SK-N-SH treated with all-trans-retinoic acid at 6 μM for 48 hours (cell line): Measurements from ENCODE around the gene JARID2.

ENCODE experiments used
- ATAC-seq: fragments of 200-7000 bp; cut with Tn5 transposase; 3 replicates; pipeline ENCODE4 v1.9.1; 2020; ENCODE audit warnings: mild to moderate bottlenecking, moderate library complexity
- ARNTL ChIP-seq: fragments of 450-650 bp; formaldehyde crosslinking; IDR thresholded peaks from 2 replicates; pipeline ENCODE4 v1.5.0; 2020; ENCODE audit warnings: low read depth, mild to moderate bottlenecking, moderate library complexity, borderline replicate concordance
- BACH2 ChIP-seq: fragments of 250-450 bp; sonication (Bioruptor Pico); IDR thresholded peaks from 2 replicates; pipeline ENCODE4 v1.9.0; 2021; ENCODE audit warnings: mild to moderate bottlenecking, borderline replicate concordance
- CREB5 ChIP-seq: fragments of 250-450 bp; sonication (Bioruptor Pico); IDR thresholded peaks from 2 replicates; pipeline ENCODE4 v1.5.1; 2020; ENCODE audit warnings: low read depth, mild to moderate bottlenecking, moderate library complexity
- CSDC2 ChIP-seq: fragments of 250-450 bp; sonication (Bioruptor Pico); IDR thresholded peaks from 2 replicates; pipeline ENCODE4 v1.5.0; 2020; ENCODE audit warnings: mild to moderate bottlenecking, moderate library complexity
- GLIS3 ChIP-seq: fragments of 250-450 bp; sonication (Bioruptor Pico); IDR thresholded peaks from 2 replicates; pipeline ENCODE4 v1.5.0; 2020; ENCODE audit warnings: mild to moderate bottlenecking, moderate library complexity
- ISL1 ChIP-seq: fragments of 250-450 bp; sonication (Bioruptor Pico); IDR thresholded peaks from 2 replicates; pipeline ENCODE4 v2.1.2; 2022; ENCODE audit warnings: mild to moderate bottlenecking, moderate library complexity
- PATZ1 ChIP-seq: fragments of 250-450 bp; sonication (Bioruptor Pico); IDR thresholded peaks from 2 replicates; pipeline ENCODE4 v1.8.0; 2020; ENCODE audit warnings: mild to moderate bottlenecking, moderate library complexity, borderline replicate concordance
- POU6F1 ChIP-seq: fragments of 250-450 bp; sonication (Bioruptor Pico); IDR thresholded peaks from 2 replicates; pipeline ENCODE4 v1.8.0; 2021; ENCODE audit warnings: low read depth, mild to moderate bottlenecking, moderate library complexity, borderline replicate concordance
- PPARA ChIP-seq: fragments of 250-450 bp; sonication (Bioruptor Pico); IDR thresholded peaks from 2 replicates; pipeline ENCODE4 v1.5.0; 2020; ENCODE audit warnings: mild to moderate bottlenecking, borderline replicate concordance
- RARB ChIP-seq: fragments of 250-450 bp; sonication (Bioruptor Pico); IDR thresholded peaks from 2 replicates; pipeline ENCODE4 v1.8.0; 2021; ENCODE audit warnings: mild to moderate bottlenecking, moderate library complexity
- SNAI2 ChIP-seq: fragments of 250-450 bp; sonication (Bioruptor Pico); IDR thresholded peaks from 2 replicates; pipeline ENCODE4 v1.5.0; 2020; ENCODE audit warnings: mild to moderate bottlenecking, moderate library complexity
- TCF4 ChIP-seq: fragments of 250-450 bp; sonication (Bioruptor Pico); IDR thresholded peaks from 2 replicates; pipeline ENCODE4 v1.8.0; 2021; ENCODE audit warnings: mild to moderate bottlenecking, moderate library complexity, borderline replicate concordance
- TOX ChIP-seq: fragments of 250-450 bp; sonication (Bioruptor Pico); IDR thresholded peaks from 2 replicates; pipeline ENCODE4 v1.8.0; 2021; ENCODE audit warnings: mild to moderate bottlenecking, moderate library complexity, borderline replicate concordance
- ZC3H10 ChIP-seq: fragments of 250-450 bp; sonication (Bioruptor Pico); IDR thresholded peaks from 2 replicates; pipeline ENCODE4 v1.5.1; 2021; ENCODE audit warnings: mild to moderate bottlenecking, moderate library complexity
- ZFP3 ChIP-seq: fragments of 250-450 bp; sonication (Bioruptor Pico); IDR thresholded peaks from 2 replicates; pipeline ENCODE4 v1.5.0; 2020; ENCODE audit warnings: mild to moderate bottlenecking, moderate library complexity
- ZFP30 ChIP-seq: fragments of 450-650 bp; formaldehyde crosslinking; IDR thresholded peaks from 2 replicates; pipeline ENCODE4 v1.5.0; 2022; ENCODE audit warnings: mild to moderate bottlenecking, moderate library complexity
- ZNF565 ChIP-seq: fragments of 450-650 bp; formaldehyde crosslinking; conservative IDR thresholded peaks from 2 replicates; pipeline ENCODE4 v1.5.0; 2020; ENCODE audit warnings: low read depth, mild to moderate bottlenecking, moderate library complexity
- ZNF70 ChIP-seq: fragments of 450-650 bp; formaldehyde crosslinking; IDR thresholded peaks from 2 replicates; pipeline ENCODE4 v1.5.0; 2020; ENCODE audit warnings: mild to moderate bottlenecking, moderate library complexity
- ZNF8 ChIP-seq: fragments of 450-650 bp; formaldehyde crosslinking; IDR thresholded peaks from 2 replicates; pipeline ENCODE4 v1.5.0; 2020; ENCODE audit warnings: mild to moderate bottlenecking, moderate library complexity
- TF ChIP-seq, protein P1 (sequence below): fragments of 250-450 bp; sonication (Bioruptor Pico); IDR thresholded peaks from 2 replicates; pipeline ENCODE4 v1.5.0; 2020; ENCODE audit warnings: mild to moderate bottlenecking, moderate library complexity
- TF ChIP-seq, protein P2 (sequence below): fragments of 250-450 bp; sonication (Bioruptor Pico); IDR thresholded peaks from 2 replicates; pipeline ENCODE4 v1.5.1; 2021; ENCODE audit warnings: mild to moderate bottlenecking, moderate library complexity

JARID2 gene

GRCh38 chr6:15376900-15377487, 131.1 kb downstream of the JARID2 start (continued):
- TF ChIP-seq PATZ1 (CRISPR knock-in tag) (no peak), CREB5 (no peak), ISL1 (CRISPR knock-in tag) (no peak), ZNF8 (CRISPR knock-in tag) (no peak), CSDC2 (CRISPR knock-in tag) (no peak), PPARA (no peak), SNAI2 (no peak), ZC3H10 (no peak), ZNF70 (CRISPR knock-in tag) (no peak), TOX (CRISPR knock-in tag) (no peak)
- TF ChIP-seq, all 23 proteins: peak for 0

DNA sequence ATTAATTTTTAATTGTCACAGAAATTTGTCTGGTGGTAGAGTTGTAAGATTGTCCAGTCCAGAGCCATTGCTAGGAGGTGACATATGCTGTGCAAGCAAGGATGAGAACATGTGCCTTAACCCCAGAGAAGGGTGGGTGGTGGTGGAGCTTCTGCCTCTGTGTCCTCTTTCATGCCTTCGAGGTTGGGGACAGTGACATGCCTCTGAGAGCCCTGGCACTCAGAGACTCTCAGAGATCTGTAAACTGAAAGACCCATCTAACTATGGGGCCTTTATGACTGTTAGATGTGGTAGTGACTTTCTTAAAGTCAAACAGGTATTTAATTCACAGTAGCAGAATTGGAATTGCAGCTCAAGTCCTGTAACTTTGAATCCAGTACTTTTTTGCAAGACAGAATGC, 132.4 kb downstream of the JARID2 start:
- TF ChIP-seq GLIS3 (CRISPR knock-in tag) (no peak), ARNTL (CRISPR knock-in tag) (no peak), TOX (CRISPR knock-in tag) (no peak), BACH2 (CRISPR knock-in tag) (no peak), ZFP30 (CRISPR knock-in tag) (no peak), RARB (CRISPR knock-in tag) (no peak), ZFP3 (no peak), ZNF8 (CRISPR knock-in tag) (no peak), ZNF70 (CRISPR knock-in tag) (no peak), ZNF565 (CRISPR knock-in tag) (no peak), PPARA (no peak)
- TF ChIP-seq, protein P1, sequence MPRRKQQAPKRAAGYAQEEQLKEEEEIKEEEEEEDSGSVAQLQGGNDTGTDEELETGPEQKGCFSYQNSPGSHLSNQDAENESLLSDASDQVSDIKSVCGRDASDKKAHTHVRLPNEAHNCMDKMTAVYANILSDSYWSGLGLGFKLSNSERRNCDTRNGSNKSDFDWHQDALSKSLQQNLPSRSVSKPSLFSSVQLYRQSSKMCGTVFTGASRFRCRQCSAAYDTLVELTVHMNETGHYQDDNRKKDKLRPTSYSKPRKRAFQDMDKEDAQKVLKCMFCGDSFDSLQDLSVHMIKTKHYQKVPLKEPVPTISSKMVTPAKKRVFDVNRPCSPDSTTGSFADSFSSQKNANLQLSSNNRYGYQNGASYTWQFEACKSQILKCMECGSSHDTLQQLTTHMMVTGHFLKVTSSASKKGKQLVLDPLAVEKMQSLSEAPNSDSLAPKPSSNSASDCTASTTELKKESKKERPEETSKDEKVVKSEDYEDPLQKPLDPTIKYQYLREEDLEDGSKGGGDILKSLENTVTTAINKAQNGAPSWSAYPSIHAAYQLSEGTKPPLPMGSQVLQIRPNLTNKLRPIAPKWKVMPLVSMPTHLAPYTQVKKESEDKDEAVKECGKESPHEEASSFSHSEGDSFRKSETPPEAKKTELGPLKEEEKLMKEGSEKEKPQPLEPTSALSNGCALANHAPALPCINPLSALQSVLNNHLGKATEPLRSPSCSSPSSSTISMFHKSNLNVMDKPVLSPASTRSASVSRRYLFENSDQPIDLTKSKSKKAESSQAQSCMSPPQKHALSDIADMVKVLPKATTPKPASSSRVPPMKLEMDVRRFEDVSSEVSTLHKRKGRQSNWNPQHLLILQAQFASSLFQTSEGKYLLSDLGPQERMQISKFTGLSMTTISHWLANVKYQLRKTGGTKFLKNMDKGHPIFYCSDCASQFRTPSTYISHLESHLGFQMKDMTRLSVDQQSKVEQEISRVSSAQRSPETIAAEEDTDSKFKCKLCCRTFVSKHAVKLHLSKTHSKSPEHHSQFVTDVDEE (CRISPR knock-in tag): no peak
- TF ChIP-seq, protein P2, sequence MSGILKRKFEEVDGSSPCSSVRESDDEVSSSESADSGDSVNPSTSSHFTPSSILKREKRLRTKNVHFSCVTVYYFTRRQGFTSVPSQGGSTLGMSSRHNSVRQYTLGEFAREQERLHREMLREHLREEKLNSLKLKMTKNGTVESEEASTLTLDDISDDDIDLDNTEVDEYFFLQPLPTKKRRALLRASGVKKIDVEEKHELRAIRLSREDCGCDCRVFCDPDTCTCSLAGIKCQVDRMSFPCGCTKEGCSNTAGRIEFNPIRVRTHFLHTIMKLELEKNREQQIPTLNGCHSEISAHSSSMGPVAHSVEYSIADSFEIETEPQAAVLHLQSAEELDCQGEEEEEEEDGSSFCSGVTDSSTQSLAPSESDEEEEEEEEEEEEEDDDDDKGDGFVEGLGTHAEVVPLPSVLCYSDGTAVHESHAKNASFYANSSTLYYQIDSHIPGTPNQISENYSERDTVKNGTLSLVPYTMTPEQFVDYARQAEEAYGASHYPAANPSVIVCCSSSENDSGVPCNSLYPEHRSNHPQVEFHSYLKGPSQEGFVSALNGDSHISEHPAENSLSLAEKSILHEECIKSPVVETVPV (CRISPR knock-in tag): no peak
- ATAC-seq: no peak

DNA sequence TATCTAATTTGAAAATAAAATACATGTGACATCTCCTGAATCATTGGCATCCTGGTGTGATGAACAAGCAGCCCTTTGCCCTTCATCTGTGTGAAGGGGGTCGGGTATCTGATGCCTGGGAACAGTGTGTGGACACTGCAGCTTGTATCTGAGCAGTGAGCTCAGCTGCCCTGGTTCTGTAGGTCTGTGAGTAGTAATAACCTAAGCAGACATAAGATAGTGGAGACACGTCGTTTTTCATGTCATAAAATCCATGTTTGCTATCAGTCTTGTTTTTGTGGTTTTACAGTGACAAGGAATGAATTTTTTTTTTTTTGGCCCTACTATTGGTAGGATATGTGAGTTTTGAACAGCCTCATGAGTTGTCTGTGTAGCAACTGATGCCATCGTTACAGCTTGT, 133.0 kb downstream of the JARID2 start:
- ATAC-seq: no peak
- TF ChIP-seq BACH2 (CRISPR knock-in tag) (no peak), ZNF565 (CRISPR knock-in tag) (no peak), POU6F1 (CRISPR knock-in tag) (no peak), ISL1 (CRISPR knock-in tag) (no peak), ZFP3 (no peak), ZNF70 (CRISPR knock-in tag) (no peak), ZFP30 (CRISPR knock-in tag) (no peak), ZC3H10 (no peak), ZNF8 (CRISPR knock-in tag) (no peak), PATZ1 (CRISPR knock-in tag) (no peak), CSDC2 (CRISPR knock-in tag) (no peak), TCF4 (CRISPR knock-in tag) (no peak), ARNTL (CRISPR knock-in tag) (no peak)
